Right lung (tissue), 5 donors: Measurements from ENCODE around the gene ADGRE3. TPM values are rescaled to one million over a fixed set of nuclear protein-coding genes. Genes with fewer than 3 reads are reported as not detected.
"Not testable (repeated sequence)": the region's sequence is repeated elsewhere in the genome, so short reads cannot be mapped to it uniquely, and the experiment has no call there.

Experiments
- DNase-seq, 2 donors: peaks; one replicate each; pipeline ENCODE4 v3.0.0-alpha.2; 2013
- polyA plus RNA-seq, 5 donors: library from polyadenylated mRNA; unstranded; fragments of 120-200 nt; gene quantifications; one replicate each; pipeline versions ENCODE4 v1.2.1 to v1.2.3, GENCODE V29; 2013; ENCODE audit warnings: inconsistent platforms in 1 of 5, low replicate concordance in 1 of 5; ENCODE audit not compliant: insufficient read length in 5 of 5, insufficient read depth in 1 of 5

ADGRE3 gene
- polyA plus RNA-seq, 5 donors = 0.13 to 0.15 (median 0.14) TPM; not detected in 2

DNA sequence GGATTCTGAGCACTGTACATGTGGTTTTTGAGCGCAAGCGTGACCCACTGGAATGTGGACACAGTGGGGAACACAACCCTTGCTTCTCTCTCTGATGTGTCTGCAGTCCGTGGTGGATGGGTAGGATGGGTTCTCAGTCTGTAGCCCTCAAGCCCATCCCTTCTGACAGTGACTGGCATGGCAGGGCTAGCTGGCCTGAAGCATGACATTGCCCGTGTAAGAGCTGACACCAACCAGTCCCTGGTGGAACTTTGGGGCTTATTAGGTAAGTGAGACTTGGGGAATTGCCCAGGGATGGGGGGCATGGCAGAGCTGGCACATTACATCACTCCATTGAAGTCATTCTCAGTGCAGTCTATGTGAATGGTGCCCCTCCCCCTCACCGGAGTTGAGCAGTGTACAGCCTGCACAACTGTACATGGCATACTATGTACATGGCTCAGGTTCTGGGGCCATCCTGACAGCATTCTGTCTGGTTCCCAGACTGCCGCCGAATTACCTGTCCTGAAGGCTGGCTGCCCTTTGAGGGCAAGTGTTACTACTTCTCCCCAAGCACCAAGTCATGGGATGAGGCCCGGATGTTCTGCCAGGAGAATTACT, 75.0 kb downstream of the ADGRE3 start:
- no peak for DNase-seq

DNA sequence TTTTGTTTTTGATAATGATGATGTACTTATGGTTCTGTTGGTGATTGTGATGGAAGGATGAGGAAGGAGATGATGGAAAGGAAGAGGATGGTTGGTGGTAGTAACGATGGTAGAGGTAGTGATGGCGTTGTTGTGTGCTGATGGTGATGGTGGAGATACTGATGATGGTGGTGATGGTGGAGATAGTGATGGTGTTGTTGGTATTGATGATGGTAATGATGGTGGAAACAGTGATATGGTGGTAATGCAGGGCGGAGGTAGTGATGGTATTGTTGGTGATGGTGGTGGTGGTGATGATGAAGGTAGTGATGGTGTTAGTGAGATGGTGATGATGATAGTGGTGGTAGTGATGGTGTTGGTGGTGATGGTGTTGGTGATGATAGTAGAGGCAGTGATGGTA, 79.1 kb downstream of the ADGRE3 start:
- DNase-seq = no peak

DNA sequence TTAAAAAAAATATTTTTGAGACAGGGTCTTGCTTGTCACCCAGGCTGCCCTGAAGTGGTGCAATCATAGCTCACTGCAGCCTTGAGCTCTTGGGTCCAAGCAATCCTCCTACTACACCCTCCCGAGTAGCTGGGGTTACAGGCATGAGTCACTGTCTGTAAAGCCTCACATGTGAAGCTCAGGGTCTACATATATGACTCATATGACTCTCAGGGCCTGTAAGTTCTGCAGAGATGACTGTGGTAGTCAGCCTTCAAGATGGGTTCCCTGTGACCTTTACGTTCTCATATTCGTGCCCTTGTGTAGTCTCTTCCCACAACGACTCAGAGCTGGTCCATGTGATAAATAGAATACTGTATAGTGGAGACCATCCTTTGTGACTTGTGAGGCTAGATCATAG, 85.2 kb downstream of the ADGRE3 start:
- DNase-seq = not testable (repeated sequence)

DNA sequence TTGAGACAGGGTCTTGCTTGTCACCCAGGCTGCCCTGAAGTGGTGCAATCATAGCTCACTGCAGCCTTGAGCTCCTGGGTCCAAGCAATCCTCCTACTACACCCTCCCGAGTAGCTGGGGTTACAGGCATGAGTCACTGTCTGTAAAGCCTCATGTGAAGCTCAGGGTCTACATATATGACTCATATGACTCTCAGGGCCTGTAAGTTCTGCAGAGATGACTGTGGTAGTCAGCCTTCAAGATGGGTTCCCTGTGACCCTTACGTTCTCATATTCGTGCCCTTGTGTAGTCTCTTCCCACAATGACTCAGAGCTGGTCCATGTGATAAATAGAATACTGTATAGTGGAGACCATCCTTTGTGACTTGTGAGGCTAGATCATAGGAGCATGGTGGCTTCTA, 89.5 kb downstream of the ADGRE3 start:
- not testable (repeated sequence) for DNase-seq

DNA sequence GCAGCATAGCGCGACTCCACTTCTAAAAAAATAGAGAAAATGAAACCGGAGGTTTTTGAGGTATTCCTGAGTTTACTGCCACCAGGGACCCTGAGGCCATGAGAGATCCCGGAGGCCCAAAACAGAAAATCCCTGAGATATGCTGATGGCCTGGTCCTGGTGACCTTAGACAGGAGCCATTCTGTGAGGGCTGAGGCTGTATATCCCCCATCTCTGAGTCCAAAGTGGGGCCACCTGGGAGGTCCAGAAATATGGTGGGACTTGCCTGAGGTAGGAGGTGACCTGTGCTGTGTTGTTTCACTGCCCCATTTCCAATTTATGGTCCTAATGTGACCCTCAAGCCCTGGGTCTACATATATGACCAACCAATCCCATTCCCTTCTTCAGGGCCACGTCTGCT, 90.3 kb downstream of the ADGRE3 start:
- not testable (repeated sequence) for DNase-seq

DNA sequence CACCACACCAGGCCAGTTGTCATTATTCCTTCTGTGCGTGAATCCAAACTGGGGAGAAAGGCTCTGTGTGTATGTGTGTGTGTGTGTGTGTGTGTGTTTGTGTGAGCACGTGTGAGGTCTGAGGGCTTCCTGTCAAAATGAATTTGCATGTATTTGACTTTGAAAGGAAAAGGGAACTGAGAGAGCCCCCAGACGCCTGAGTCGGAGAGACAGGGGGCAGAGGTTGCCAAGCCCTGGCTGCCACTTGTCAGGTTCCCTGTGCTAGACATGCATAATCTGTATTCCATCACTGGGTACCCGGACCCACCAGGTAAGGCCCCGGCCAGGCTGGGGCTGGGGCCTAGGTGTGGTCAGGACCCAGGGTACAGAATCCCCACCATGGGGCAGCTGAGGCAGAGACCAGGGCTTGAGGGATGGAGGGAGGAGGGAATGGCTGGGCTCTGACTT, 91.7 kb downstream of the ADGRE3 start, which contains the start of gene CLEC17A:
Gene CLEC17A, plus strand, starts transcription at position 191 of the 447 bp plus-strand sequence. Its CDS starts 77 bp downstream, at position 268.
- no peak for DNase-seq

DNA sequence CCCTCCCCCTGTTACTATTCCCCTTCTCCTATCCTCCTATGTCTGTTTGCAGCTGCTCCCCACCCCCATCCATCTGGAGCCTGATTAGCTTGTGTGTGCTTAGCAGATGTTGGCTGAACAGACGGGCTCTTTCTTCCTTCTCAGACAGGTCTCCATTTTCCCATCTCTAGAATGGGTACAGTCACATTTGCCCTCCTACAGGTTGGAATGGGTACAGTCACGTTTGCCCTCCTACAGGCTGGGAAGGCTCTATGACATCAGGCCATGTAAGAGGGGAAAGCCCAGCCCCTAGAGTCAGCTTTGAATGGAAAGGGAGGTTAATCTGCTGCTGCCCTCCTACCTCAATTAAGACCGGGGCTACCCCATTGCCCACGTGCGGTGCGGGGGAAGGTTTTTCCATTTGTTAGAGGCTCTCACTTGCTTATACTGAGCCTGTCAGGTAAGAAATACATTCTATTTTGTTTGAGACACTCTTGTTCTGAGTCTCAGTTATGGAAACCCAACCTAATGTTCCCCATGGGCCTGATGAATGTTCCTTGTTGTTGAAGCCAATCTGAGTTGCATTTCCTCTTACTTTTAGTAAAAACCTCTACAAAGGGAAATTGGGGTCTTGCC, 93.9 kb downstream of the ADGRE3 start:
- DNase-seq = no peak

DNA sequence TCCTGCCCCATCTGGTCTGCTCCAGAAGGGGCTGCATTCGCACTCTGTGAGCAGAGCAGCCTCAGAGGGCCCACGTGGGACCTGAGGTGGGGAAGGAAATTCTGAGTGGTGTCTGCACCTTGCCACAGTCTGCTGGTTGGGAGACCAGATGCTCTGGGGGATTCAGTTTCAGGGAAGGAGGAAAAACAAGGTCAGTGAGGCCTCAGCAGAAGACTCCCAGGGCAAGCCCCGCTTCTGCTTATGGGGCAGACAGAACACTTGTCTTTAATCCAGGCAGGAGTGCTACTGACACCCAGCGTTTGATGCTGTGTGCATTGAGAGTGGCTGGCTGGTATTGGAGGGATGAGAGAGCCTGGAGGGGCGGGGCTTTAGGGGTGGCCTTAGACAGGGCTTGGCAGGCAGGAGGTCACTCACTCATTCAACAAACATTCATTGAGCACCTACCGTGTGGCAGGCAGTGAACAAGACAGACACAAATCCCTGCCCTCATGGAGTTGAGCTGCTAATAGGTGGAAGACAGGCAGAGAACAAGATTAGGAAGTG, 96.7 kb downstream of the ADGRE3 start:
- no peak for DNase-seq

DNA sequence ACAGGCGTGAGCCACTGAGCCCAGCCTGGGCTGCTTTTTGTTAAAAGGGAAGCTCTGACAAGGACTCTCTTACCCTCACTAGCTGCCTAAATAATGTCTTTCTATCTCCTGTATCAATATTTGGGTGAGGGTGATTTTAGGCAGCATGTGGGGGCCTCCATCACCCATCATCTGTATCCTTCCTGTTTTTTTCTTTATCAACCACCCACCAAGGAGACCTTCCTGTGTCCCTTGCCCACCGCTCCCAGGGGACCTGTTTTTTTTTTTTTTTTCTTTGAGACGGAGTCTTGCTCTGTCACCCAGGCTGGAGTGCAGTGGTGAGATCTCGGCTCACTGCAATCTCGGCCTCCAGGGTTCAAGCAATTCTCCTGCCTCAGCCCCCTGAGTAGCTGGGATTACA, 97.4 kb downstream of the ADGRE3 start:
- DNase-seq = no peak

DNA sequence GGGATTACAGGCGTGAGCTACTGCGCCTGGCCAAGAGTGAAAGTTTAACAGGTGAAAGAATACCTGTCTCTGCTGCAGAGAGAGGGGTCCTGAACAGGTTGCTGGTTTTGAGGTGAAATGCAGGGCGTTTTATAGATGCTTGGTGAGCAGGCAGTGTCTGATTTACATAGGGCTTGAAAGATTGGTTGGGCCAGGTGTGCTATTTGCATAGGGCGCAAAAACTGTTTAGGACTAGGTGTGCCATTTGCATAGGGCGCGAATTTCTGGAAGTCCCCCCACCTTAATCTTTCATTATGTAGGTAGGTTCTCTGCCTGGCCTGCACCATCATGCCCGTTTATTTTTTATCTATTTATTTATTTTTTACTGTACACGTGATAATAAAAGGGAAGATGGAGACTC, 98.3 kb downstream of the ADGRE3 start:
- DNase-seq = no peak

DNA sequence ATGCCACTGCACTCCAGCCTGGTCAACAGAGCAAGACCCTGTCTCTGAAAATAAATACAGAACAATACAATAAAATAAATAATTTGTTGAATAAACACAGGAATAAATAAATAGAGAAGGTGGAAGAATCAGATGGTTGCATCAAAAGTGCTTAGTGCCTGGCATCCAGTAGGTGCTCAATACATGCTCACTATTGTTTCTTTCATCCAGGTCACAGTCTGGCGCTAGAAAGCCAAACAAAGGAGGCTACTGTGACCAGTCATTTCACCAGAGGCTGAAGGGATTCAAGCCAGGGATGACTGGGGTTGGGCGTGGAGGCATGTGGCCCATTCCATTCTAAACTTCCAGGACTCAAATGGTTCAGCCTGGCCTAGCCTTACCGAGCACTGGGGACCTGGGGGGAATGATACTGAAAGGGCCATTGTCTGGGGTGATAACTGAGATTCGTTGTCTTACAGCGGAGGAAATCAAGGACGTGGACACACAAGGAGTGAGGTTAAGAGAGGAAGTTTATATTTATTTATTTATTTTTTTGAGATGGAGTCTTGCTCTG, 99.1 kb downstream of the ADGRE3 start:
- DNase-seq = no peak

DNA sequence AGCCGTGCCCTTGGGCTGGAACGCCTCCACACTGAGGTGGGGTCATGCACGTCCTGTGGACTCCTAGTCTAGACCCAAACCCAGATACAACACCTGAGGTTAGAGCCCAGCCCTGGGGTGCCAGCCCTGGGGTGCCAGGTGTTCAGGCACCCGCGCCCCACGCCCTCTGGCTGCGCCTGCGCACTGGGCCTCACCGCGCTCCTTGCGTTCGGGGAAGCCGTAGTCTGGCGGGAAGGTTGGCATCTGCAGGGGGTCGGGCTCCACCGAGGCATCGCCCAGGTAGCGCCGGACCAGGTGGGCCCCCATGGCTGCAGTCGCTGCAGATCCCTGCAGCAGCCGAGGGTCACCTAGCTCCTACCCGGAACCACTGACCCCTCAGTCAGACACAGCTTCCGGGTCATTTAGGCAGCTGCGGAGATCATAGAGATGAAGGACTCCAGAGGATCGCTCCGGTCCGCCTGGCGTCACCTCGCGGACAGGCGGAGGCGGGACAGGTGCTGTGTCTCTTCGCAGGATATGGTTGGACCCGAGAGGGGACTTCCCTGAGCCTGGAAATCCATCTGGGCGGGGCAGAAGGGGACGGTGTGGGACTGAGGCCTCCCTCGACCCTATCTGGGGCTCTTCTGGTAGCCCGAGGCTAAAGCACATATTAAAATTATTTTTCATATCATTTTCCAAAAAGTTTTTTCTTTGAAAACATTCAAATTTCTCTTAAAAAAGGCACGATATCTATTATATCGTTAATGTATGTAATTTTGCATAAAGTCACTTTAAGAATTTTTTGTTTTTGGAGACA, 102.8 kb downstream of the ADGRE3 start, which contains the start of gene NDUFB7:
Gene NDUFB7, minus strand, starts transcription at position 372 of the 796 bp plus-strand sequence. Its CDS starts 66 bp downstream, at position 306.
- DNase-seq = peak; percentile 84 to 87

DNA sequence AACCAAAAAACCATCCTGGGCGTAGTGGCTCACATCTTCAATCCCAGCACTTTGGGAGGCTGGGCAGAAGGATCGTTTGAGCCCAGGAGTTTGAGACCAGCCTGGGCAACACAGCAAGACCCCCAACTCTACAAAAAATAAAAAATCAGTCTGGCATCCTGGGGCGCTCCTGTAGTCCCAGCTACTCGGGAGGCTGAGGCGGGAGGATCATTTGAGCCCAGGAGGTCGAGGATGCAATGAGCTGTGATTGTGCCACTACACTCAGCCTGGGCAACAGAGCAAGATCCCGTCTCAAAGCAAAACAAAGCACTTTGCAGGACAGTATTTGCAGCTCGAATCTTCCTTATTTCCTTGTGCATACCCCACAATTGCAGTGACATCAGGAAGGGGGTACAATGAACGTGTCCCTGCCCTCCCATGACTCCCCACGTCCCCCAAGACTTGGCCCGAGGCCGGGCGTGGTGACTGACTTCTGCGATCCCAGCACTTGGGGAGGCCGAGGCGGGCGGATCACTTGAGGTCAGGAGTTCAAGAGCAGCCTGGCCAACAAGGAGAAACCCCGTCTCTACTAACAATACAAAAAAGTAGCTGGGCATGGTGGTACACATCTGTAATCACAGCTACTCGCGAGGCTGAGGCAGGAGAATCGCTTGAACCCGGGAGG, 103.6 kb downstream of the ADGRE3 start:
- no peak for DNase-seq

Other genes with a start within 250 kb of the ADGRE3 start
- 100 to 1,000 TPM in 2 of 5 donors, 10 to 100 TPM in 3; 63.9 to 119 (median 83.2) TPM for gene PKN1, start 241.5 kb downstream of the ADGRE3 start, polyA plus RNA-seq
- gene PTGER1, start 199.5 kb downstream of the ADGRE3 start, polyA plus RNA-seq = 10 to 100 TPM in 1 of 5 donors, 1 to 10 TPM in 4; 4.0 to 17.8 (median 5.6) TPM
- gene GIPC1, start 178.7 kb downstream of the ADGRE3 start, polyA plus RNA-seq = 10 to 100 TPM; 44.4 to 90.0 (median 59.5) TPM
- gene DNAJB1, start 156.4 kb downstream of the ADGRE3 start, polyA plus RNA-seq = 100 to 1,000 TPM in 1 of 5 donors, 10 to 100 TPM in 4; 71.3 to 112 (median 83.8) TPM
- gene TECR, start 145.2 kb downstream of the ADGRE3 start, polyA plus RNA-seq = 100 to 1,000 TPM in 1 of 5 donors, 10 to 100 TPM in 4; 61.8 to 119 (median 84.8) TPM
- gene NDUFB7, start 102.8 kb downstream of the ADGRE3 start, polyA plus RNA-seq = 100 to 1,000 TPM in 1 of 5 donors, 10 to 100 TPM in 4; 69.6 to 137 (median 76.0) TPM
- under 1 TPM; 0.14 to 0.28 (median 0.19) TPM for gene CLEC17A, start 91.8 kb downstream of the ADGRE3 start, polyA plus RNA-seq
- gene ZNF333, start 15.2 kb upstream of the ADGRE3 start, polyA plus RNA-seq = 10 to 100 TPM; 26.2 to 36.2 (median 33.1) TPM
- under 1 TPM; 0.35 to 0.96 (median 0.63) TPM for gene ADGRE2, start 103.7 kb upstream of the ADGRE3 start, polyA plus RNA-seq
- not detected for gene OR7A5, start 160.3 kb upstream of the ADGRE3 start, polyA plus RNA-seq
- under 1 TPM; 0.05 to 0.22 (median 0.12) TPM for gene OR7C1, start 160.3 kb upstream of the ADGRE3 start, polyA plus RNA-seq
- not detected for gene OR7A10, start 174.1 kb upstream of the ADGRE3 start, polyA plus RNA-seq
- under 1 TPM in 2 of 5 donors, not detected in 3; 0.03 to 0.05 TPM for gene OR7A17, start 211.3 kb upstream of the ADGRE3 start, polyA plus RNA-seq